ENCODE results near the gene PTGDR2. TPM values are rescaled to one million over a fixed set of nuclear protein-coding genes. Genes with fewer than 3 reads are reported as not detected.

The PTGDR2 gene
- total RNA-seq, 1 experiment from 2014 or later = 0.07 TPM

- no peak overlapping the region for H3K27ac Mint-ChIP-seq
- ChIA-PET POLR2A (no interaction called here), CTCF (interaction anchor here (0.6 to 1.5 kb wide), 2 partner anchors 21 to 173 kb away, joined by 4 to 5 read pairs; no protein-coding TSS in a partner anchor)
- peaks cover 12% of the 10 kb centered on the region for H3K9me3 Mint-ChIP-seq
- H3K27me3 Mint-ChIP-seq (ENCODE audit: low read depth) = 0 out of 2 replicates have a peak, but pooled peaks cover 6% of the 10 kb centered on the region
- TF ChIP-seq CREM (CRISPR knock-in tag; IDR thresholded peaks at IDR 0.05) (no peak), RORB (CRISPR knock-in tag; IDR thresholded peaks at IDR 0.05) (no peak), ZNF425 (CRISPR knock-in tag; conservative IDR thresholded peaks at IDR 0.05) (no peak), RELA (CRISPR knock-in tag; IDR thresholded peaks at IDR 0.05; ENCODE audit: borderline replicate concordance) (no peak), JAZF1 (CRISPR knock-in tag; IDR thresholded peaks at IDR 0.05) (no peak), FOXP1 (CRISPR knock-in tag; IDR thresholded peaks at IDR 0.05; ENCODE audit: borderline replicate concordance) (no peak), CDX4 (CRISPR knock-in tag; IDR thresholded peaks at IDR 0.05; ENCODE audit: borderline replicate concordance) (no peak)
- H3K4me1 Mint-ChIP-seq = no peaks in the 10 kb centered on the region
- no peak overlapping the region for H3K4me3 Mint-ChIP-seq
- 0 out of 2 replicates have a peak, but pooled peaks cover 3% of the 10 kb centered on the region for H3K36me3 Mint-ChIP-seq
- ATAC-seq (no peak), DNase-seq (ENCODE audit: low spot score) (no peak)
These were observed 45.2 kb downstream of the PTGDR2 start for GRCh38 chr11:60810569-60810968.

GRCh38 chr11:60810151-60810550 lies 45.6 kb downstream of the PTGDR2 start:
- ATAC-seq = no peak
- Mint-ChIP-seq H3K4me1 (no peaks in the 10 kb centered on the region), H3K27me3 (ENCODE audit: low read depth) (0 out of 2 replicates have a peak, but pooled peaks cover 6% of the 10 kb centered on the region), H3K9me3 (peaks cover 12% of the 10 kb centered on the region), H3K4me3 (no peak overlapping the region), H3K36me3 (0 out of 2 replicates have a peak, but pooled peaks cover 3% of the 10 kb centered on the region), H3K27ac (no peak overlapping the region)
- CTCF ChIA-PET = no interaction called here
- DNase-seq (ENCODE audit: low spot score) = no peak
- POLR2A ChIA-PET = no interaction called here
- TF ChIP-seq ZBTB43 (CRISPR knock-in tag; IDR thresholded peaks at IDR 0.05) (no peak), ZNF425 (CRISPR knock-in tag; conservative IDR thresholded peaks at IDR 0.05) (no peak), IRF2 (CRISPR knock-in tag; IDR thresholded peaks at IDR 0.05; ENCODE audit: borderline replicate concordance, low read depth) (no peak), FOXJ3 (CRISPR knock-in tag; IDR thresholded peaks at IDR 0.05; ENCODE audit: borderline replicate concordance) (no peak), ZNF121 (CRISPR knock-in tag; IDR thresholded peaks at IDR 0.05) (no peak), TCF7 (CRISPR knock-in tag; IDR thresholded peaks at IDR 0.05; ENCODE audit: low read depth) (no peak), ZNF281 (CRISPR knock-in tag; IDR thresholded peaks at IDR 0.05) (no peak), HMGXB4 (CRISPR knock-in tag; IDR thresholded peaks at IDR 0.05) (no peak), FOXK1 (CRISPR knock-in tag; IDR thresholded peaks at IDR 0.05) (no peak), ATF1 (CRISPR knock-in tag; IDR thresholded peaks at IDR 0.05) (no peak), NR3C1 (CRISPR knock-in tag; conservative IDR thresholded peaks at IDR 0.05; ENCODE audit: low read depth) (no peak), SMAD4 (CRISPR knock-in tag; IDR thresholded peaks at IDR 0.05) (no peak), CREB1 (CRISPR knock-in tag; IDR thresholded peaks at IDR 0.05) (no peak), MAX (CRISPR knock-in tag; IDR thresholded peaks at IDR 0.05) (no peak), ETV6 (CRISPR knock-in tag; IDR thresholded peaks at IDR 0.05) (no peak)
